Vagina (tissue), 2 donors: Measurements from ENCODE around the gene CCDC82. TPM values are rescaled to one million over a fixed set of nuclear protein-coding genes. Genes with fewer than 3 reads are reported as not detected.

Experiments
- DNase-seq, 2 donors: peaks; one replicate each; pipeline ENCODE4 v3.0.0-alpha.2; 2017; ENCODE audit errors: extremely low spot score in 2 of 2
- H3K27ac ChIP-seq: fragments of 200-600 bp; sonication (generic); one replicate; pipeline ENCODE4 v1.5.1; 2019
- H3K27me3 ChIP-seq: fragments of 200-600 bp; sonication (generic); one replicate; pipeline ENCODE4 v1.5.1; 2019
- H3K36me3 ChIP-seq, 2 donors: fragments of 200-600 bp; sonication (generic); one replicate each; pipeline ENCODE4 v1.5.1; 2017 to 2019
- H3K4me1 ChIP-seq: fragments of 200-600 bp; sonication (generic); one replicate; pipeline ENCODE4 v1.5.1; 2019
- H3K4me3 ChIP-seq, 2 donors: fragments of 200-600 bp; sonication (generic); 1 replicate in 1 of 2; 2 replicates in 1 of 2; pipeline ENCODE4 v1.5.1; 2016 to 2019
- H3K9me3 ChIP-seq: fragments of 200-600 bp; sonication (generic); one replicate; pipeline ENCODE4 v1.5.1; 2019
- POLR2A ChIP-seq, 2 donors: fragments of 450-650 bp; IDR thresholded peaks; one replicate each; pipeline ENCODE4 v1.6.1; 2017; ENCODE audit warnings: antibody characterized with exemption in 2 of 2, mild to moderate bottlenecking in 2 of 2, moderate library complexity in 2 of 2
- POLR2AphosphoS5 ChIP-seq, 2 donors: sonication (generic); formaldehyde crosslinking; IDR thresholded peaks; one replicate each; pipeline ENCODE4 v1.9.0; 2017; ENCODE audit warnings: antibody characterized with exemption in 2 of 2, mild to moderate bottlenecking in 2 of 2, low read depth in 1 of 2; ENCODE audit not compliant: insufficient read depth in 1 of 2
- intact Hi-C: fragments of 100-400 bp; cut with DNase I; formaldehyde crosslinking; loops from one replicate; pipeline ENCODE4 v1.15.1; 2023
- total RNA-seq: library from RNA; depleted of rRNA; stranded (reverse); fragments of >200 nt; gene quantifications from one replicate; pipeline ENCODE4 v1.2.3, GENCODE V29; 2016
- TF ChIP-seq, protein P1 (sequence below), 3 experiments: fragments of 450-650 bp in 2 of 3; fragments of 200-600 bp in 1 of 3; sonication (generic) in 1 of 3; IDR thresholded peaks; one replicate each; pipeline ENCODE4 v1.5.1; 2017 to 2019; ENCODE audit warnings: antibody characterized with exemption in 3 of 3, mild to moderate bottlenecking in 2 of 3, moderate library complexity in 2 of 3

The CCDC82 gene
- total RNA-seq, 1 donor from 2014 or later = 29.5 TPM

DNA sequence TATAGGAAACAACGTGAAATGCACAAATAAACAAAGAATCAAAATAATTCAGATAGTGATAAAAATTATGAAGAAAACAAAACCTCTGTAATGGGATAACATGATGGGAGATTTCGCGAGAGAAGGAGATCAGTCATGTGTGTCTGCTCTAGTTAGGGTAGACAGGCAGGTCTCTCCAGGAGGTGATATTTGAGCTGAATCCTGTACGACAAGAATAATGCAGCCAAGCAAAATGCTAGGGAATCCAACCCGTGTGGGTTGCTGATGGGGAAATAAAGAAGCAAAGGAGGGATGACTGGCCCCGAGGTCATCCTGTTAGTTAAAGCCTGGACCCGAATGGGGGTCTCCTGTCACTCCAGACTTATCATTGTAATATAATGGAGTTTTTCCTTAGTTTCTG is 62.8 kb downstream of the CCDC82 start:
- TF ChIP-seq POLR2A (IDR thresholded peaks at IDR 0.05) = no peak
- TF ChIP-seq POLR2AphosphoS5 (IDR thresholded peaks at IDR 0.05; ENCODE audit: insufficient read depth in 1 of 2, low read depth in 1 of 2) = no peak
- TF ChIP-seq, protein P1, sequence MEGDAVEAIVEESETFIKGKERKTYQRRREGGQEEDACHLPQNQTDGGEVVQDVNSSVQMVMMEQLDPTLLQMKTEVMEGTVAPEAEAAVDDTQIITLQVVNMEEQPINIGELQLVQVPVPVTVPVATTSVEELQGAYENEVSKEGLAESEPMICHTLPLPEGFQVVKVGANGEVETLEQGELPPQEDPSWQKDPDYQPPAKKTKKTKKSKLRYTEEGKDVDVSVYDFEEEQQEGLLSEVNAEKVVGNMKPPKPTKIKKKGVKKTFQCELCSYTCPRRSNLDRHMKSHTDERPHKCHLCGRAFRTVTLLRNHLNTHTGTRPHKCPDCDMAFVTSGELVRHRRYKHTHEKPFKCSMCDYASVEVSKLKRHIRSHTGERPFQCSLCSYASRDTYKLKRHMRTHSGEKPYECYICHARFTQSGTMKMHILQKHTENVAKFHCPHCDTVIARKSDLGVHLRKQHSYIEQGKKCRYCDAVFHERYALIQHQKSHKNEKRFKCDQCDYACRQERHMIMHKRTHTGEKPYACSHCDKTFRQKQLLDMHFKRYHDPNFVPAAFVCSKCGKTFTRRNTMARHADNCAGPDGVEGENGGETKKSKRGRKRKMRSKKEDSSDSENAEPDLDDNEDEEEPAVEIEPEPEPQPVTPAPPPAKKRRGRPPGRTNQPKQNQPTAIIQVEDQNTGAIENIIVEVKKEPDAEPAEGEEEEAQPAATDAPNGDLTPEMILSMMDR (IDR thresholded peaks at IDR 0.05) = no peak
- no peak overlapping the region for H3K4me3 ChIP-seq
- H3K27ac ChIP-seq = no peak overlapping the region
- peaks cover 94% of the 10 kb centered on the region for H3K4me1 ChIP-seq
- no peaks in the 10 kb centered on the region for H3K36me3 ChIP-seq
- H3K9me3 ChIP-seq = no peaks in the 10 kb centered on the region
- intact Hi-C loops = no loop called here
- H3K27me3 ChIP-seq = no peaks in the 10 kb centered on the region
- DNase-seq = no peak

GRCh38 chr11:96324912-96325311 is 64.8 kb downstream of the CCDC82 start:
- Histone ChIP-seq H3K9me3 (no peaks in the 10 kb centered on the region), H3K27me3 (no peaks in the 10 kb centered on the region), H3K36me3 (no peaks in the 10 kb centered on the region), H3K4me1 (peaks cover 94% of the 10 kb centered on the region), H3K4me3 (no peak overlapping the region), H3K27ac (no peak overlapping the region)
- intact Hi-C loops = no loop called here
- no peak for DNase-seq
- TF ChIP-seq, protein P1 (IDR thresholded peaks at IDR 0.05) = no peak
- TF ChIP-seq POLR2A (IDR thresholded peaks at IDR 0.05) = no peak

DNA sequence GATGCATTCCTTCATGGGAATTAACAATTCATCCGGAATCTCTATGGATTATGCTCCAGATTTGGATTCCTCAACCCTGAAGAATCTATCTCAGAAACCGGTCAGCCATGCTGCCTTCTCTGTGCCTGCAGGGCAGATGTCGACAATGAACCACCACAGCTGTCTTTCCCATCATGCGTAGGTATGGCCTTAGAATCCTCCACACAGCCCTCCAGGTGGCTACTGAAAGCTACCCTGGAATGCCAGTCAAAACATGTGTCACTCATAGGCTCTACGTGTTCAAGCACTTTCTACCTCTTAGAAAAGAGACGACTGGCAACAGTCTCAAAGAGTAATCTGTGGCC is 66.1 kb downstream of the CCDC82 start:
- no peak overlapping the region for H3K4me3 ChIP-seq
- no peak for DNase-seq
- no peaks in the 10 kb centered on the region for H3K27me3 ChIP-seq
- H3K9me3 ChIP-seq = no peaks in the 10 kb centered on the region
- peaks cover 92% of the 10 kb centered on the region for H3K4me1 ChIP-seq
- H3K36me3 ChIP-seq = no peaks in the 10 kb centered on the region
- intact Hi-C loops = no loop called here
- no peak overlapping the region for H3K27ac ChIP-seq
- TF ChIP-seq, protein P1 (IDR thresholded peaks at IDR 0.05) = no peak
- TF ChIP-seq POLR2AphosphoS5 (IDR thresholded peaks at IDR 0.05; ENCODE audit: insufficient read depth in 1 of 2, low read depth in 1 of 2) (no peak), POLR2A (IDR thresholded peaks at IDR 0.05) (no peak)

DNA sequence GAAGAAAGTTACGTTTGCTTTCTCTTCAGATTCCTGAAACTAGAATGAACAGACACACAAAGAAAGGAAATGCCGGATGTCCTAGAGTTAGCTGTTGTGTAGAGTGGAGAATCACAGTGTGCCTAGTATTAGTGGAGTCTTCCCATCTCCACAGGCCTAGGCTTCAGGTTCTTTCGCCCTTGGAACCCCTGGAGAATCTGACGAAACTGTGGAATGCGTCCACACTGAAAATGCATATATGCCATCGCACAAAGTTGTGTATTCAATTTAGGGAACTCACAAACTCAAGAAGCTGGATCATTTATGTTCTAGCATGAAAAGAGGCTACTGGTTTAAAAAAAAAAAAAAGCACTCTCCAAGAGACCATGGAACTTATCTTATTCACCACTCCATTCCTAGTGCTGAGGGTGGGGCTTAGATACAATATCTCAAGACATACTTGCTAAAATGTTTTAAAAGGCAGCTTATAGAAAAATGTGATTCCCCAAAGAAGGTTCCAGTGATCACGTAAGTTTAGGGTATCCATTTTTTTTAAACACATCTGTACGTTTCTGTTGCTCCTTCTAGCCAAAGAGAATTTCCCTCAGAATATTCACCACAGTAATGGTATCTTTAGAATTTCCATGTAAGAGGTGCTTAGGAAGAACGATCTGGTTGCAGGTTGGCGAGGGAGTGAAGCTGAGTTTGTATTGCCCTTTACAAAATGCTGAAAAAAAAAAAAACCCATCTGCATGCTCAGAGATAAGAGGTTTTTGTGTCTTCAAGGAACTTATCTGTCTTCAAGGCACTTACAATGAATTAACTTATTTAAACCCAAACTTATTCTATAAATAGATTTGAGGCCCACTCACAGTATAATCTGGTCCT is 66.7 kb downstream of the CCDC82 start:
- H3K27me3 ChIP-seq = no peaks in the 10 kb centered on the region
- intact Hi-C loops = no loop called here
- peaks cover 92% of the 10 kb centered on the region for H3K4me1 ChIP-seq
- TF ChIP-seq, protein P1 (IDR thresholded peaks at IDR 0.05) = no peak
- TF ChIP-seq POLR2A (IDR thresholded peaks at IDR 0.05) (no peak), POLR2AphosphoS5 (IDR thresholded peaks at IDR 0.05; ENCODE audit: insufficient read depth in 1 of 2, low read depth in 1 of 2) (no peak)
- H3K27ac ChIP-seq = no peak overlapping the region
- no peak for DNase-seq
- no peaks in the 10 kb centered on the region for H3K36me3 ChIP-seq
- no peak overlapping the region for H3K4me3 ChIP-seq
- H3K9me3 ChIP-seq = no peaks in the 10 kb centered on the region

DNA sequence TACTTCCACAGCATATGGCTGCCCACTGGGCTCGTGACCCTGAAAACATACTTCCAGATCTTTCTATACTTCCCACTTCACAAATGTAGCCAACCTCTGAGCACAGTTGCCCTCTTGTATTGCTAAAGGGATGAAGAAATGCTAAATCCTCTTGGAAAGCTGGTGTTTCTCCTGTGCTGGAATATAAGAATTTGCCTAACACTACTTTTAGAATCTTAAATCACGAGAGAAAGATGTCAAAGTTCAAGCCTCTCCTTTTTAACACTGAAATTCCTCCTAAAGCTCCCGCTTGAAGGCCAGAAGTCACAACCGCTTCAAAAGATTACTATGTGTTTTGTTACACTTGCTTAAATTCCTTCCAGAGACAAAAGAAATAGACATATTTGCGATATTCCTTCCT is 68.6 kb downstream of the CCDC82 start:
- Histone ChIP-seq H3K4me1 (peaks cover 96% of the 10 kb centered on the region), H3K27ac (no peak overlapping the region), H3K36me3 (no peaks in the 10 kb centered on the region), H3K9me3 (no peaks in the 10 kb centered on the region), H3K4me3 (no peak overlapping the region), H3K27me3 (no peaks in the 10 kb centered on the region)
- intact Hi-C loops = no loop called here
- TF ChIP-seq POLR2AphosphoS5 (IDR thresholded peaks at IDR 0.05; ENCODE audit: insufficient read depth in 1 of 2, low read depth in 1 of 2) = no peak
- TF ChIP-seq, protein P1 (IDR thresholded peaks at IDR 0.05) = no peak
- TF ChIP-seq POLR2A (IDR thresholded peaks at IDR 0.05) = no peak
- DNase-seq = no peak
